H9 (cell line): Measurements from ENCODE around the gene GPC1. TPM values are rescaled to one million over a fixed set of nuclear protein-coding genes. Genes with fewer than 3 reads are reported as not detected.

Source experiments
- DNase-seq: peaks from one replicate; pipeline ENCODE4 v3.0.0-alpha.2; 2017
- H2AFZ ChIP-seq: one replicate; pipeline ENCODE4 v1.6.1; 2013; ENCODE audit warnings: mild to moderate bottlenecking, low read length, control low read depth, moderate library complexity
- H2AK5ac ChIP-seq: 2 replicates; pipeline ENCODE4 v1.6.1; 2013; ENCODE audit warnings: low read length, control low read depth, mixed read lengths; ENCODE audit not compliant: insufficient read length
- H2BK120ac ChIP-seq: one replicate; pipeline ENCODE4 v1.6.1; 2013; ENCODE audit warnings: low read depth, mild to moderate bottlenecking, low read length, control low read depth, inconsistent platforms; ENCODE audit not compliant: poor library complexity, severe bottlenecking
- H2BK12ac ChIP-seq: 2 replicates; pipeline ENCODE4 v1.6.1; 2013; ENCODE audit warnings: low read length, control low read depth, mixed read lengths, low read depth; ENCODE audit not compliant: insufficient read length
- H2BK15ac ChIP-seq: 2 replicates; pipeline ENCODE4 v1.6.1; 2013; ENCODE audit warnings: low read depth, low read length, control low read depth
- H2BK20ac ChIP-seq: one replicate; pipeline ENCODE4 v1.6.1; 2013; ENCODE audit warnings: low read depth, mild to moderate bottlenecking, low read length, control low read depth, inconsistent platforms; ENCODE audit not compliant: poor library complexity, severe bottlenecking
- H2BK5ac ChIP-seq: 2 replicates; pipeline ENCODE4 v1.6.1; 2013; ENCODE audit warnings: low read length, control low read depth, mixed read lengths; ENCODE audit not compliant: insufficient read length
- H3K14ac ChIP-seq: 2 replicates; pipeline ENCODE4 v1.6.1; 2013; ENCODE audit warnings: low read length, control low read depth; ENCODE audit not compliant: insufficient read depth
- H3K18ac ChIP-seq: 2 replicates; pipeline ENCODE4 v1.6.1; 2013; ENCODE audit warnings: low read depth, mild to moderate bottlenecking, mixed read lengths, low read length, control low read depth; ENCODE audit not compliant: insufficient read length
- H3K23ac ChIP-seq: 2 replicates; pipeline ENCODE4 v1.6.1; 2013; ENCODE audit warnings: low read length, control low read depth, mixed read lengths, low read depth; ENCODE audit not compliant: insufficient read length
- H3K23me2 ChIP-seq: 2 replicates; pipeline ENCODE4 v1.6.1; 2013; ENCODE audit warnings: low read depth, mild to moderate bottlenecking, mixed read lengths, low read length, control low read depth; ENCODE audit not compliant: insufficient read length, poor library complexity, severe bottlenecking
- H3K27ac ChIP-seq: 2 replicates; pipeline ENCODE4 v1.5.1; 2013; ENCODE audit warnings: low read length, control low read depth, mixed read lengths, low read depth; ENCODE audit not compliant: insufficient read length
- H3K27me3 ChIP-seq: 2 replicates; pipeline ENCODE4 v1.6.1; 2013; ENCODE audit warnings: low read length, control low read depth, inconsistent platforms; ENCODE audit not compliant: insufficient read depth
- H3K4ac ChIP-seq: 2 replicates; pipeline ENCODE4 v1.6.1; 2013; ENCODE audit warnings: low read depth, mild to moderate bottlenecking, control low read depth, inconsistent platforms, low read length, moderate library complexity
- H3K4me1 ChIP-seq: 2 replicates; pipeline ENCODE4 v1.6.1; 2013; ENCODE audit warnings: low read length, control low read depth, inconsistent platforms; ENCODE audit not compliant: insufficient read depth
- H3K4me2 ChIP-seq: 2 replicates; pipeline ENCODE4 v1.6.1; 2013; ENCODE audit warnings: low read length, control low read depth, mixed read lengths; ENCODE audit not compliant: insufficient read length, insufficient read depth
- H3K56ac ChIP-seq: 2 replicates; pipeline ENCODE4 v1.6.1; 2013; ENCODE audit warnings: low read depth, mild to moderate bottlenecking, mixed read lengths, low read length, control low read depth; ENCODE audit not compliant: insufficient read length
- H3K79me1 ChIP-seq: 2 replicates; pipeline ENCODE4 v1.6.1; 2013; ENCODE audit warnings: low read depth, mild to moderate bottlenecking, moderate library complexity, low read length, control low read depth, inconsistent platforms; ENCODE audit not compliant: insufficient read depth, poor library complexity, severe bottlenecking
- H3K79me2 ChIP-seq: 2 replicates; pipeline ENCODE4 v1.6.1; 2013; ENCODE audit warnings: low read length, control low read depth, inconsistent platforms; ENCODE audit not compliant: insufficient read depth
- H3K9ac ChIP-seq: 2 replicates; pipeline ENCODE4 v1.6.1; 2013; ENCODE audit warnings: low read length, control low read depth, mixed read lengths; ENCODE audit not compliant: insufficient read length; ENCODE audit errors: extremely low read depth
- H3K9me3 ChIP-seq: one replicate; pipeline ENCODE4 v1.6.1; 2013; ENCODE audit warnings: low read depth, low read length, inconsistent platforms; ENCODE audit not compliant: control insufficient read depth
- H3T11ph ChIP-seq: one replicate; pipeline ENCODE4 v1.6.1; 2013; ENCODE audit warnings: mild to moderate bottlenecking, low read length, control low read depth, inconsistent platforms
- H4K20me1 ChIP-seq: one replicate; pipeline ENCODE4 v1.6.1; 2013; ENCODE audit not compliant: control insufficient read depth, insufficient read length, insufficient read depth
- H4K5ac ChIP-seq: 2 replicates; pipeline ENCODE4 v1.6.1; 2013; ENCODE audit warnings: low read depth, mild to moderate bottlenecking, mixed read lengths, low read length, control low read depth; ENCODE audit not compliant: insufficient read length
- H4K8ac ChIP-seq: replicated peaks from 2 replicates; pipeline ENCODE4 v1.6.1; 2013; ENCODE audit warnings: low read length, control low read depth, mixed read lengths, low read depth; ENCODE audit not compliant: insufficient read length
- H4K91ac ChIP-seq: 2 replicates; pipeline ENCODE4 v1.6.1; 2013; ENCODE audit warnings: low read depth, mild to moderate bottlenecking, moderate library complexity, mixed read lengths, low read length, control low read depth; ENCODE audit not compliant: insufficient read length
- H3K27ac Mint-ChIP-seq, 3 experiments: 2 replicates in 2 of 3; 3 replicates in 1 of 3; pipeline ENCODE4 v1.8.0; 2020 to 2021; ENCODE audit warnings: mixed read lengths in 3 of 3, mild to moderate bottlenecking in 1 of 3, moderate library complexity in 1 of 3
- H3K27me3 Mint-ChIP-seq: 2 replicates; pipeline ENCODE4 v1.8.0; 2021; ENCODE audit warnings: low read depth, mild to moderate bottlenecking, moderate library complexity, mixed read lengths
- H3K36me3 Mint-ChIP-seq, 3 experiments: 2 replicates in 2 of 3; 3 replicates in 1 of 3; pipeline ENCODE4 v1.8.0; 2020 to 2021; ENCODE audit warnings: low read depth in 3 of 3, mixed read lengths in 3 of 3; ENCODE audit not compliant: insufficient read depth in 1 of 3
- H3K4me1 Mint-ChIP-seq, 2 experiments: 2 replicates each; pipeline ENCODE4 v1.8.0; 2020; ENCODE audit warnings: mixed read lengths in 2 of 2
- H3K4me3 Mint-ChIP-seq, 2 experiments: 2 replicates in 1 of 2; 3 replicates in 1 of 2; pipeline ENCODE4 v1.8.0; 2020 to 2021; ENCODE audit warnings: mild to moderate bottlenecking in 2 of 2, mixed read lengths in 2 of 2, moderate library complexity in 1 of 2
- H3K9me3 Mint-ChIP-seq, 2 experiments: 2 replicates in 1 of 2; 3 replicates in 1 of 2; pipeline ENCODE4 v1.8.0; 2020; ENCODE audit warnings: mild to moderate bottlenecking in 2 of 2, mixed read lengths in 2 of 2, moderate library complexity in 1 of 2
- WGBS: extraction: QIAGEN DNeasy Blood & Tissue Kit; methylation state at CpG from one replicate; pipeline ENCODE4 v1.1.7; 2013; ENCODE audit warnings: missing lambda C conversion rate, low lambda C conversion rate, mixed read lengths; ENCODE audit not compliant: insufficient read length; ENCODE audit errors: extremely low coverage; 5-methylcytosine and 5-hydroxymethylcytosine counted together
- total RNA-seq: library from RNA; stranded (reverse); gene quantifications from 2 replicates; pipeline ENCODE4 v1.2.1, GENCODE V29; 2021
- TF ChIP-seq, protein P1 (sequence below): fragments of 200-600 bp; sonication (generic); conservative IDR thresholded peaks from 3 replicates; pipeline ENCODE4 v1.8.0; 2021; ENCODE audit warnings: antibody characterized with exemption, mild to moderate bottlenecking

The GPC1 gene
- total RNA-seq, 1 experiment from 2014 or later = 39.4 TPM

DNA sequence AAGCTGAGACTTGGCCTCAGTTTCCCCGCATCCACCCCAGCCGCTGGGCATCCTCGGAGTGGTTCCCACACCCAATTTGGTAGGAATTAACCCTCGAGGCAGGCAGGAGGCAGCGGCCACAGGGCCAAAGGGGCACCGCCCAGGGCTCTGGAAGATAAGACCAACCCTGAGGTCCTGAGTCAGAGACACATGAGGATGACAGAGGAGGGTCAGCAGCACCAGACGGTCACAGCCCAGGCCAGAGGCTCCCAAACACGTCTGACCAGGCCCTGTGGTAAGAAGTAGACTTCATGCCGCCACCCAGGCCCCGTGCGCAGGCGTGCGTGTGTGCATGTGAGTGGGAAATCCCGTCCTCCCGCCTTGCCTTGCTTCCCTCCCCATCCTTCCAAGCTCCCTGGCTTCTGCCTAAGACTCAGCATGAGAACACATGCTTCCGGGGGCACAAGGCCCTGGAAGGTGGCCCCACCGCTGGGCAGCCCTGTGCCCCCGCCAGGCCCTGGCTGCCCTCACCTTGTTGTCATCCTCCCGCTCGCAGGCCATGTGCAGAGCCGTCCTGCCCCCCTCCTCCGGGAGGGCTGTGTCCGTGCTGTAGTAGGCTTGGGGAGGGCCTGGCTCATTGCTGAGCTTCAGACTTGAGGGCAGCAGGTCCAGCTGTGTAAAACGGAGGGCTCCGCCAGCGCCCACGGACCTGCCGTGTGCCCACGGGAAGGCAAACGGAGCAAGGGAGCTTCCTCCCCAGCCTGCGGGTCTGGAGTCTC lies 76.1 kb downstream of the GPC1 start:
- H3K4ac ChIP-seq = no peak overlapping the region
- no peak overlapping the region for H2BK15ac ChIP-seq
- no peak overlapping the region for H2BK120ac ChIP-seq
- no peak overlapping the region for H3K23ac ChIP-seq
- DNase-seq = peak; percentile 22
- H3K56ac ChIP-seq = no peak overlapping the region
- no peak overlapping the region for H2AFZ ChIP-seq
- H3K9me3 Mint-ChIP-seq = 0 out of 5 replicates have a peak, but pooled peaks cover 0 to 2% of the 10 kb centered on the region in 2 experiments
- H4K20me1 ChIP-seq = no peaks in the 10 kb centered on the region
- TF ChIP-seq, protein P1, sequence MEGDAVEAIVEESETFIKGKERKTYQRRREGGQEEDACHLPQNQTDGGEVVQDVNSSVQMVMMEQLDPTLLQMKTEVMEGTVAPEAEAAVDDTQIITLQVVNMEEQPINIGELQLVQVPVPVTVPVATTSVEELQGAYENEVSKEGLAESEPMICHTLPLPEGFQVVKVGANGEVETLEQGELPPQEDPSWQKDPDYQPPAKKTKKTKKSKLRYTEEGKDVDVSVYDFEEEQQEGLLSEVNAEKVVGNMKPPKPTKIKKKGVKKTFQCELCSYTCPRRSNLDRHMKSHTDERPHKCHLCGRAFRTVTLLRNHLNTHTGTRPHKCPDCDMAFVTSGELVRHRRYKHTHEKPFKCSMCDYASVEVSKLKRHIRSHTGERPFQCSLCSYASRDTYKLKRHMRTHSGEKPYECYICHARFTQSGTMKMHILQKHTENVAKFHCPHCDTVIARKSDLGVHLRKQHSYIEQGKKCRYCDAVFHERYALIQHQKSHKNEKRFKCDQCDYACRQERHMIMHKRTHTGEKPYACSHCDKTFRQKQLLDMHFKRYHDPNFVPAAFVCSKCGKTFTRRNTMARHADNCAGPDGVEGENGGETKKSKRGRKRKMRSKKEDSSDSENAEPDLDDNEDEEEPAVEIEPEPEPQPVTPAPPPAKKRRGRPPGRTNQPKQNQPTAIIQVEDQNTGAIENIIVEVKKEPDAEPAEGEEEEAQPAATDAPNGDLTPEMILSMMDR = no peak
- no peak overlapping the region for H3K27ac ChIP-seq
- peak overlapping the region in 1 of 3 experiments; percentile 83; a peak in 1 of 7 replicates for H3K27ac Mint-ChIP-seq
- no peak overlapping the region for H4K8ac ChIP-seq
- no peak overlapping the region for H3T11ph ChIP-seq
- H3K14ac ChIP-seq = no peak overlapping the region; the same call in 1 of the 2 replicates
- no peaks in the 10 kb centered on the region for H3K23me2 ChIP-seq
- no peaks in the 10 kb centered on the region for H3K27me3 ChIP-seq
- H4K5ac ChIP-seq = no peak overlapping the region
- no peak overlapping the region for H4K91ac ChIP-seq
- no peaks in the 10 kb centered on the region for H3K79me2 ChIP-seq
- H3K18ac ChIP-seq = no peak overlapping the region
- H3K4me1 Mint-ChIP-seq = peaks cover 0 to 2% of the 10 kb centered on the region in 2 experiments; a peak in 1 of 4 replicates
- H3K9ac ChIP-seq = no peak overlapping the region
- no CpG with 5 or more reads among the region's 31 CpGs for WGBS
- no peak overlapping the region for H3K4me3 Mint-ChIP-seq
- H2BK20ac ChIP-seq = no peak overlapping the region
- H2BK12ac ChIP-seq = no peak overlapping the region
- no peaks in the 10 kb centered on the region for H3K9me3 ChIP-seq
- no peak overlapping the region for H2BK5ac ChIP-seq
- no peak overlapping the region for H3K4me2 ChIP-seq
- no peak overlapping the region for H2AK5ac ChIP-seq
- no peaks in the 10 kb centered on the region for H3K79me1 ChIP-seq
- no peaks in the 10 kb centered on the region for H3K4me1 ChIP-seq
- H3K27me3 Mint-ChIP-seq = peaks cover 3% of the 10 kb centered on the region
- no peaks in the 10 kb centered on the region for H3K36me3 Mint-ChIP-seq
